ENCODE data around the gene G6PC2.
A peak's percentile ranks its signal among the peaks of the same experiment; 100 is the strongest.
"Not testable (repeated sequence)": the region's sequence is repeated elsewhere in the genome, so short reads cannot be mapped to it uniquely, and the experiment has no call there.

The G6PC2 gene

GRCh38 chr2:168928113-168928831, 27.2 kb downstream of the G6PC2 start:
- H3K27ac ChIP-seq: no peak overlapping the region
- no peak for TF ChIP-seq CTCF (conservative IDR thresholded peaks at IDR 0.05; ENCODE audit: low read depth)
- DNase-seq (ENCODE audit: low spot score): no peak
- ChIA-PET POLR2A (ENCODE audit: low non-redundant PET) (no interaction called here), CTCF (interaction anchor here (0.6 kb wide), 2 partner anchors 8 to 622 kb away, joined by 3 read pairs; no protein-coding TSS in a partner anchor)

GRCh38 chr2:168929031-168929430, 27.9 kb downstream of the G6PC2 start:
- H3K27ac ChIP-seq: no peak overlapping the region
- ChIA-PET CTCF (interaction anchor here (0.6 kb wide), 1 partner anchor 9 kb away, joined by 3 read pairs; no protein-coding TSS in a partner anchor), POLR2A (ENCODE audit: low non-redundant PET) (no interaction called here)
- DNase-seq (ENCODE audit: low spot score): no peak
- TF ChIP-seq CTCF (conservative IDR thresholded peaks at IDR 0.05; ENCODE audit: low read depth): no peak

- H3K27ac ChIP-seq: no peak overlapping the region
- ChIA-PET CTCF (interaction anchor here (1.0 kb wide), 1 partner anchor 435 kb away, joined by 5 read pairs; no protein-coding TSS in a partner anchor), POLR2A (ENCODE audit: low non-redundant PET) (no interaction called here)
- DNase-seq (ENCODE audit: low spot score): no peak
- TF ChIP-seq CTCF (conservative IDR thresholded peaks at IDR 0.05; ENCODE audit: low read depth): no peak
Measured at GRCh38 chr2:168930242-168930641, 29.2 kb downstream of the G6PC2 start.

GRCh38 chr2:168932174-168932573, 31.1 kb downstream of the G6PC2 start:
- POLR2A ChIA-PET (ENCODE audit: low non-redundant PET); DNase-seq (ENCODE audit: low spot score); H3K27ac ChIP-seq: not testable (repeated sequence)
- CTCF ChIA-PET: interaction anchor here (0.6 kb wide), 1 partner anchor 470 kb away, joined by 4 read pairs; no protein-coding TSS in a partner anchor

DNA sequence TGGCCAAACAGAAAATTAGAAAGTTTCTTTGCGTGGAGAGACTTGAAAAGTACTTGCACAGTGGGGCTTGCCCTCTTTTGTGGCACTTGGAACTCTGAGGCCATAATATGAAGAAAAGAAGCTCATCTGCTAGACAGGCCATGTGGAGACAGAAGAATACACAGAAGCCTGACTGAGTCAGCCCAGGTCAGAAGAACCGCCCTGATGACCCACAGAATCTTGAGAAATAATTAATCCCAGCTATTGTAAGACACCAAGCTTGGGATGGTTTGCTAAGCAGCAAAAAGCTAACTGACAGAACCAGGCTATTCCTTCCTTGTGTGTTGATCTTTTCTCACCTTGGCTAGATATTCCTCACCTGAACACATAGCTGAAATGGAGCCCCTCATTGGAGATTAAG, 33.7 kb downstream of the G6PC2 start:
- H3K27ac ChIP-seq: no peak overlapping the region
- ChIA-PET CTCF (interaction anchor here (0.7 kb wide), 1 partner anchor 237 kb away, joined by 3 read pairs; no protein-coding TSS in a partner anchor), POLR2A (ENCODE audit: low non-redundant PET) (no interaction called here)
- no peak for TF ChIP-seq CTCF (conservative IDR thresholded peaks at IDR 0.05; ENCODE audit: low read depth)
- no peak for DNase-seq (ENCODE audit: low spot score)

DNA sequence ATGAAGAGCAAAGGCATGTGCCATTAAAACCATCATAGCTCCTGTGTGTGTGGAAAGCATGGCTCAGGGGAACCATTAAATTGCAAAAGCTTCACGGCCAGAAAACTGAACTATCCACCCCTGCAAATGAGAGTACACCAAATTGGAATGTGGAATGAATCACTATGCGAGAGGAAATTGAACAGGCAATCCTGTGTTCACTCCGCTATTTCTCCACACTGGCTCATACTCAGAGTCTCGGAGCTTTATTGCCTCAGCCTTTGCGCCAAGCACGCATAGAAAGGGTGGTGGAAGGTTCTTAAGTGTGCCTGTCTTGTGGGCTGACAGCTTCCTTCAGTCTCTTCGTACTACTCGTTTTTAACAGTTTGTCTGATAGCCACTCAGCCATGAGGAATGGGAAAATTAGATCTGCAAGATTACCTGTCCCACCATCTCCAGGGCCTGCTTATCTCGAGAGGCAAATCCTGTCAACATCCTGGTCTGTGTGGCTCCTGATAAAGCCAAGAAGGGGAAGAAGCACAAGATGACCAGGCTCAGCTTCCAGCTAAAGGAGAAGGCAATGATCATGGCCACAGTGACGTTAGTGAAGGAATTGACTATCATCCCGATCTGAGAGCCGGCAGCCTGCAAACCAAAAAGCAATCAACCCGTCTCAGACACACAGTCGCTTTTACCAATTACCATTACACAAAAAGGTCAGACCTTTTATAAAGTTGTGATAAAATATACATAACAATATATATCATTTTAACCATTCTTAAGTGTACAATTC, 34.9 kb downstream of the G6PC2 start:
- ChIA-PET CTCF (no interaction called here), POLR2A (ENCODE audit: low non-redundant PET) (no interaction called here)
- no peak for TF ChIP-seq CTCF (conservative IDR thresholded peaks at IDR 0.05; ENCODE audit: low read depth)
- peak; percentile 42 for DNase-seq (ENCODE audit: low spot score)
- H3K27ac ChIP-seq: no peak overlapping the region

GRCh38 chr2:168939061-168939460, 38.0 kb downstream of the G6PC2 start:
- TF ChIP-seq CTCF (conservative IDR thresholded peaks at IDR 0.05; ENCODE audit: low read depth): no peak
- no peak for DNase-seq (ENCODE audit: low spot score)
- CTCF ChIA-PET: interaction anchor here (0.6 kb wide), 1 partner anchor 17 kb away, joined by 4 read pairs; no protein-coding TSS in a partner anchor
- POLR2A ChIA-PET (ENCODE audit: low non-redundant PET): no interaction called here
- no peak overlapping the region for H3K27ac ChIP-seq
